HG03442 (cell line): Measurements from ENCODE around the gene UBASH3B.
"Not testable (repeated sequence)": the region's sequence is repeated elsewhere in the genome, so short reads cannot be mapped to it uniquely, and the experiment has no call there.

ENCODE experiments used
- ATAC-seq: cut with Tn5 transposase; IDR thresholded peaks from one replicate; pipeline ENCODE4 v1.9.1; 2021; ENCODE audit warnings: mild to moderate bottlenecking, moderate library complexity; ENCODE audit not compliant: unreplicated experiment

UBASH3B gene

DNA sequence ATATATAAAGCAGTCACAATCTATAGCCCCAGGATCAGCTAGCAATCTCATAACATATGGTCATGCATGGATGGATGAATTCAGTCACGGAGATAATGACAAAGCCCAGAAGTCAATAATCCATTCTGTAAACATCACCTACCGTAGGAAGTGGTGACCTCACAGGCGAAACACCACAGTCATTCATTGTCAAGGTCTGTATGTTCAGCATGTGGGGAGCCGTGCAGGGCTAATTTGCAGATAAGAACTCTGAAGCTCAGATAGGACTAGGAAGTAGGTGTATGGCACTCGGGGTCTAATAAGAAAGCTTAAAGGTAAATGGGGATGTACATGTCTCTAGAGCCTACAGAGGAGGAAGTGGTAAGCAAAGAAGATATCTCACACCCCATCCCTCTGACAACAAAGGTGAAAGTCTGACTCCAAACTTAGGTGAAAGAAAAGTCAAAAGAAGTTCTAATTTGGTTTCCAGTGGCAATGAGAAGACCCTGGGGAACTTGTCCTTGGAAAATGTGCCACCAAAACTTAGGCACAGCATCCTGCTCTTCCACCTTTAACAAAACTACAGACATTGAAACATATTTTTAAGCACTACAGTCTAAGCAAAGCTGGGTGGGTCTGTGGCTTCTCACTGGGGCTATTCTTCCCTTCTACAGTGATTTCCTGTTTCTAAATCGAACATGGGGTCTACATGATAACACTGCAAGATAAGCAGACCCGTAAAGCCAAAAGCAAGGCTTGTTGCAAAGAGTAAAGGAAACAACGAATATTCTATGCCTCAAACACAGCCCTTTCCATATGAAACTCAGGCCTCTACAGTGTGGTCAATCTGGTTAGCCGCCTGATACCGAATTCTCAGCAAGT is 188.0 kb downstream of the UBASH3B start:
- ATAC-seq = peak; percentile 76

DNA sequence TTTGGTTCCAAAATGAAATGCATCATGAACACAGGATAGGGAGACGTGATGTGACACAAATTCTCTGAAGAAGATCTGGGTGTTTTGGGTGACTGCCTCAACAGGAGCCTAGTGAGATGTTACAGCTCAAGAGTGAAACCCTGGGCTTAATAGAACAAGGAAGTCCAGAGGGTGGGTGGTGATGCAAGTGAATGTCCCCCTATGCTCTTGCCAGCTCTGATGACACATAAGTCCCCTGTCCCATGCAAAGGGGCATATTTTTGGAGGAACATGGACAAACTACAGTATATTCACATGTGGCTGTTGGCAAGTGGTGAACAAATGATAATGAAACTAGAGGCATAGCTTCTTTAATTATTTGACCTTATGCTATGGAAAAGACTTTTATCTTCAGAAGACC is 191.9 kb downstream of the UBASH3B start:
- ATAC-seq = no peak

DNA sequence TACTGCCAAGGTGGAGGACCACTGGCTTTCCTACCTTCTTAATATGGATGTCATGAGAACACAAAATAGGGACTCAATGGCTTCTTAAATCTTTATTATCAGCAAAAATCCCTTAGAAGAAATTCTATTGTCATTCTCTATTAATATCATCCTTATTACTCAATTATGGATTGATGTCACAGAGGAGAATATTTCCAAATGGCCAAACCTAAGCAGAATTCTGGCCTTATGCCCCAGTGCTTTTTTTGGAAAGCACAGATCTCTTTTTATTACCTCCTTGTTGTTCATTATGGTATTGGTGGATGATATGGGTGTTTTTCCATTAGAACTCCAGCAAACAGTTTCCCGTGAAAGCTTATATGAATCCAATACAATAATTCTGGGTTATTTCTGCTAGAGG is 192.7 kb downstream of the UBASH3B start:
- ATAC-seq = no peak

DNA sequence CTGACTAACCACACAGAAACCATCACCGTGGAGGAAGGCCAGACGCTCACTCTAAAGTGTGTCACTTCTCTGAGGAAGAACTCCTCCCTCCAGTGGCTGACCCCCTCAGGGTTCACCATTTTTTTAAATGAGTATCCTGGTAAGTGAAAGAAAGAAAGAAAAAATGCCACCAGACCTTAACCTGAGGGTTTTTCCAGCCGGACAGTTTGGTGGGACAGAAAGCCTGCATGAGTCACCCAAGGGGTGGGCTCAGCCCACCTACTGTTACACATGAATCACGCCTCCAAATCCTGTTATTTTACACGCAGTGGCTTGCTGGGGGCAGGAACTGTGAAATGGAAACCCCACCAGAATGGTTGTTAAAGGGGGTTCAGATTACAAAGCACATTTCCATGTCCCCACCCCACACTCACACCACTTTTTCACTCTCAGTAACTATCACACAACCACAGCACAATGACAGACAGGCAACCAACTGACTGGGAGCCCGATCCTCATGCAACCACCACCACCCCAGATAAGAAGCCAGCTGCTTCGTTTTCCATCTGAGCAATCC is 194.6 kb downstream of the UBASH3B start:
- no peak for ATAC-seq

DNA sequence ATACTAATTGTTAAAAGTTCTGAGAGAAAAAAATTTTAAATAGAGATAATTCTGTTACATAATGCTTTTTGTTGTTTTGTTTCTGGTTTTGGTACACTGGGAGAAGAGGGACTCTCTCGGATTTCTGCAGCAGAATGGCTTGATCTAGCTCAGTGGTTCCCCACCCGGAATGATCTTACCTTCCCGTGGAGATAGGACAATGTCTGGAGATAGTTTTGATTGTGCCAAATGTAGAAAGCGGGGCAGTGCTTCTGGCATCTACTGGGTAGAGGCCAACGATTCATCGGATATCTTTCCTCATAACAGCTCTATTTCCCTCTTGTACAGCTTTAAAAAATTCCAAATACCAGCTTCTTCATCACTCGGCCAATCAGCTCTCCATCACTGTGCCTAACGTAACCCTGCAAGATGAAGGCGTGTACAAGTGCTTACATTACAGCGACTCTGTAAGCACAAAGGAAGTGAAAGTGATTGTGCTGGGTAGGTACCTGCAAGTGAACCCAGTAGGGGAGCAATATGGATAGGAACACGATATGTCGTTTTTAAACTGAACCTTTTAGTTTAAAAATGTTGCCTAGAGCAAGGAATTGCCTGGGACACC is 195.9 kb downstream of the UBASH3B start:
- peak; percentile 48 for ATAC-seq

DNA sequence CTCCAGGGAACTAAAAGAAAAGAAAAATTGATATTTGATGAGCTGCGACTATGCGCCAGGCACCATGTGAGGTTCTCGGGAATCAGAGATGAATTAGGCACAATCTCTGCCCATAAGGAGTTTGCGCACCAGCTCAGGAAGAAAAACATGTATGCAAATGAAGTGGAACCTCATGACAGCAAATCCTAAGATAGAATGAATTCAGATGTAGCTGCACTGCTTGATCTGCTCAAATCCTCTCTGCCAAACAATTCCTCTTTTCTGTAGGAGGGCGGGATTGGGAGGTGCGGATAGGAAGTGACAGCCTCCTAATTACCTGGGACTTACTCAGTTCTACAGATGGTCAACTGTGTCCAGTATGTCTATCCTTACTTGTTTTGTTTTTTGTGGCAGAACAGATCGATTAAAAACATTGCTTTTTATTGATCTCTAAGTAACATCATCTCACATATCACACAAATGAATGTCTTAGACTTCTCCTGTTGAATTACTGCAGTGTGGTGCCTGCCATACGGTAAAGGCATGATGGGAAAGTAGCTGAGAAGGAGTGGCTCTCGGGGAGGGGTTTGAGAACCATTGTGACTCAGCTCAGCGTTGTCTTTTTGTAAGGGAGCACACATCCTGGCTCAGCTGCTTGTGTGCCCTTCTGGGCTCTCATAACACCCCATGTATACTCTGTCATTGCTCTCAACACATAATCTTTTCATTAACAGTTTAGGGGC is 196.7 kb downstream of the UBASH3B start:
- ATAC-seq = no peak

DNA sequence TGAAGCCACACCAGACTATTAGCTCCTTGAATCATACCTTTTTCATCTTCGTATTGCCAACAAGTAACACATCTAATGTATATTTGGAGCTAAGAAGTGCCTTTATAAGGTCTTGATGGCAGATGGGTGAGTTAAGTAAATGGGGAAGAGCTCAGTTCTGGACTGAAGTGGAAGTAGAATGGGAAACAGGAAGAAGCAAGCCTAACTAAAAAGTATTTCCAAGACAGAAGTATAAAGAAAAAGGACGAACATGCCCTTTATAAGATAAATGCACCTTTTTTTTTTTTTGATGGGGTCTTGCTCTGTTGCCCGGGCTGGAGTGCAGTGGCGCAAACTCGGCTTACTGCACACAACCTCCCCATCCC is 197.3 kb downstream of the UBASH3B start:
- ATAC-seq = no peak

DNA sequence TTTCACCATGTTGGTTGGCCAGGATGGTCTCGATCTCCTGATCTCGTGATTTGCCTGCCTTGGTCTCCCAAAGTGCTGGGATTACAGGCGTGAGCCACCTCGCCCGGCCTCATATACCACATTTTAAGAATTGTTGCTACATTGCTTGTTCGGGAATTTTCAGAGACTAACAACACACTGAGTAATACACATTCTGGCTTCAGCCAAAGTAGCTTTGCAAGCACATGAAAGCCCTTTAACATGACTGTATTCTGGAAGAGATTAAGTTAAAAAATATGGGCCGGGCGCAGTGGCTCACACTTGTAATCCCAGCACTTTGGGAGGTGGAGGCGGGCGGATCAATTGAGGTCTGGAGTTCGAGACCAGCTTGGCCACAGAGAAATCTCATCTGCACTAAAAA is 197.7 kb downstream of the UBASH3B start:
- ATAC-seq = no peak

DNA sequence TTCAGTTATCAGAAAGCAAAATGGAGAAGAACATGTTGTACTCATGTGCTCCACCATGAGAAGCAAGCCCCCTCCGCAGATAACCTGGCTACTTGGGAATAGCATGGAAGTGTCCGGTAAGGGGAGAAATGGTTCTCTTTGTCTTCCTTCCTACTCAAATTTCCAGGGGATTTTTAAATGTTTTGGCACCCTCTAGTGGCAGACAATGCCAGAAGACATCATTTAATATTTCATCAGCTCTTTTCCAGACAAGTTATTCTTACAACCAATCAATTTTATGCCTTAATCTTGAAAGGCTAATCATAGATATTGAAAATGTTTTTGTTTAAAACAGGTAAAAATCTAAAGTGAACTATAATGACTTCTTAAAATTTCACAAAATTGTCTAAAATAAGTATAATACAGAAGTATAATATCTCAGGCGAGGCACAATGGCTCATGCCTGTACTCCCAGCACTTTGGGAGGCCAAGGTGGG is 198.5 kb downstream of the UBASH3B start:
- no peak for ATAC-seq

DNA sequence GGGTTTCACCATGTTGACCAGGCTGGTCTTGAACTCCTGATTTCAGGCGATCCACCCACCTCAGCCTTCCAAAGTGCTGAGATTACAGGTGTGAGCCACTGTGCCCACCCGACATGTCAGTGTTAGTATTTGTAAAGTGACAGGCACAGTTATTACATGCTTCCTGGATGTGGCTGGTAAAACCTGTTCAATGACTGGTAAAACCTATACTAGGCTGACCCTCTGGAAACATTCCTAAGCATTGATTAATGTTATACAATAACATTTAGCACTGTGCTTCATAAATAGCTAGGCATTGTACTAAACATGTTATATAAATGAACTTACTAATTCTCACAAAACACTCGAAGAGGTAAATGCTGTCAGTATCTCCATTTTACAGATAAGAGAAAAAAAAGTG is 206.1 kb downstream of the UBASH3B start:
- no peak for ATAC-seq

DNA sequence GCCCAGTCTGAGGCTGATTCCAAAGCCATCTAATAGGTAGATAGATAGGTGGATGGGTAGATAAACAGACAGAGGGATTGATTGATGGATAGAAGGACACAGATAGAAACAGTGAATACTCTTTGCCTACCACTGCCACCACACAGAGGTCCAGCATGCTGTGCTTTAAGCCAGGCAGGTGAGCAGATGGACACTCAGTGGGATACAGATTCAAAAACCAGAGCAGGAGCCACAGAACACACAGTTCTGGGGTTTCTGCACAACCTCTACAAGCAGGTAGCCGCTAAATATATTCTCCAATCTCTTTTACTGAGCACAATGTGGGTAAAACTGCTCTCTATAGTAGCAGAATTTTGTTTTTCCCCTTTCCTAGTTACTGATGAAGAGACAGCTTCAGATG is 206.6 kb downstream of the UBASH3B start:
- no peak for ATAC-seq

DNA sequence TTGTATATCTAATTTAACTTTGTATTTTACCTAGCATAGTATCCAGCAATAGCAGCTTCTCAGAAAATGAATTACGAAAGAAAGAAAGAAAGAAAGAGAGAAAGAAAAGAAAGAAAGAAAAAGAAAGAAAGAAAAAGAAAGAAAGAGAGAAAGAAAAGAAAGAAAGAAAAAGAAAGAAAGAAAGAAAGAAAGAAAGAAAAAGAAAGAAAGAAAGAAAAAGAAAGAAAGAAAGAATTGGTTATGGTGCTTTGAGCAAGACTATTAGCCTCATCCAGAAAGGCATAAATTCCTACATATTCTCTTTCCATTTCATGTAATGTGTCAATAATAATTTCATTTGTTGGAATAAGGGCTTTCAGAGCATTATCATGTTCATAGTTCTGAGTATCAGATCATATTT is 207.6 kb downstream of the UBASH3B start:
- ATAC-seq = not testable (repeated sequence)

DNA sequence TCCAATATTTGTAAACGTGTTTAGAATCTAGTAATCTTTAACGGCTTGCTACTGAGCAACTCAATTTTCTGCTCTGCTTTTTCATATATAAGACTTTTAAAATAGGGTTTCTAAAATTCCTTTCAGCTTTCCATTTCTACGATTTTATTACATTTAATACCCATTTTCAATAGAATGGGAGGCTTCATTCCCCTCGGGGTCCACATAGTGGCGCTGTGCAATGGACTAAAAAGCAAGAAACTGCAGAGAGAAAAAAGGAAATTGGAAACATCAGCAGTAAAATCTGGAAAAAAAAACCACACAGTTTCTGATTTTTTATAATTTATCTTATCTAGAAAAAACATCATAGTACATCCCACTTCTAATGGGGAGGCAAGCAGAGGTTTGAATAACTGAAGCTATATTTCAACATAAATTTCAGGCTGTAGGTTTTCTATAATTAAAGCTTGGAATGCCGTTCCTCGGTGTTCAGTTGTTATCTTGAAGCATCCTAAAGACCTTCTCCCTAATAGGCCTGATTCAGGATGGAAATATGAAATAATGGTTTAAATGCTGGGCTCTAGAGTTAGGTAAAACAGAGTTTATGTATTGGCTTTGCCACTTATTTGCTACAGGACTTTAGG is 208.3 kb downstream of the UBASH3B start:
- no peak for ATAC-seq
